Iris pigment epithelial cell (primary cell): Measurements from ENCODE around the gene TCEAL1.
"Not testable (repeated sequence)": the region's sequence is repeated elsewhere in the genome, so short reads cannot be mapped to it uniquely, and the experiment has no call there.

Experiments used
- DNase-seq: peaks from one replicate; pipeline ENCODE4 v3.0.0-alpha.2; 2011; ENCODE audit warnings: low read depth

The TCEAL1 gene

GRCh38 chrX:103635436-103635835, 6.7 kb downstream of the TCEAL1 start:
- no peak for DNase-seq

GRCh38 chrX:103637604-103638338, 9.0 kb downstream of the TCEAL1 start:
- no peak for DNase-seq

- DNase-seq = not testable (repeated sequence)
Measured at GRCh38 chrX:103638479-103639346, 9.9 kb downstream of the TCEAL1 start.

GRCh38 chrX:103640401-103641155, 11.8 kb downstream of the TCEAL1 start:
- DNase-seq = peak; percentile 53

- no peak for DNase-seq
Measured at GRCh38 chrX:103644125-103644524, 15.3 kb downstream of the TCEAL1 start.

GRCh38 chrX:103647630-103648029, 18.9 kb downstream of the TCEAL1 start:
- DNase-seq = no peak

- no peak for DNase-seq
Measured at GRCh38 chrX:103651151-103651773, 22.5 kb downstream of the TCEAL1 start.

- not testable (repeated sequence) for DNase-seq
Measured at GRCh38 chrX:103655230-103656000, 26.6 kb downstream of the TCEAL1 start.

- peak; percentile 58 for DNase-seq
Measured at GRCh38 chrX:103656617-103657016, 27.8 kb downstream of the TCEAL1 start.

GRCh38 chrX:103657066-103657465, 28.3 kb downstream of the TCEAL1 start:
- DNase-seq = not testable (repeated sequence)

- no peak for DNase-seq
Measured at GRCh38 chrX:103658681-103659433, 30.1 kb downstream of the TCEAL1 start.

GRCh38 chrX:103659460-103659859, 30.7 kb downstream of the TCEAL1 start:
- not testable (repeated sequence) for DNase-seq

- no peak for DNase-seq
Measured at GRCh38 chrX:103663981-103664762, 35.4 kb downstream of the TCEAL1 start.

- DNase-seq = no peak
Measured at GRCh38 chrX:103666202-103667107, 37.7 kb downstream of the TCEAL1 start.

- DNase-seq = no peak
Measured at GRCh38 chrX:103669745-103670144, 41.0 kb downstream of the TCEAL1 start.

GRCh38 chrX:103674531-103675454, 46.0 kb downstream of the TCEAL1 start:
- DNase-seq = no peak
